SK-N-SH (cell line): ENCODE results near the gene ATG2B. TPM values are rescaled to one million over a fixed set of nuclear protein-coding genes. Genes with fewer than 3 reads are reported as not detected.

Source experiments
- CTCF ChIA-PET: fragments of 300-600, 350-600 bp; formaldehyde crosslinking; extraction: SDS; loops from one replicate; lab custom pipeline; 2021; lab: Yijun Ruan, JAX
- POLR2A ChIA-PET: fragments of 350-600 bp; sonication (Branson Sonifier 250); formaldehyde crosslinking; extraction: SDS; loops from one replicate; lab custom pipeline; 2020; ENCODE audit warnings: antibody characterized with exemption, inconsistent platforms; lab: Yijun Ruan, JAX
- DNase-seq: peaks from one replicate; pipeline ENCODE4 v3.0.0; 2012
- H2AFZ ChIP-seq: fragments of 200-600 bp; sonication (generic); 2 replicates; pipeline ENCODE4 v1.8.1; 2016; ENCODE audit warnings: antibody characterized with exemption, mild to moderate bottlenecking, low read depth
- H3F3A ChIP-seq: fragments of 200-600 bp; sonication (generic); replicated peaks from 2 replicates; pipeline ENCODE3; 2016; ENCODE audit warnings: antibody characterized with exemption, mild to moderate bottlenecking; ENCODE audit not compliant: insufficient read depth
- H3K27ac ChIP-seq, 2 experiments: fragments of 200-500 bp in 1 of 2; fragments of 200-600 bp in 1 of 2; sonication (Bioruptor generic) in 1 of 2; sonication (generic), shearing (Covaris generic) in 1 of 2; 2 replicates each; pipeline versions ENCODE4 v1.5.1 to v1.6.1; 2014 to 2016; ENCODE audit warnings: low read depth in 2 of 2, inconsistent platforms in 1 of 2, low read length in 1 of 2, mild to moderate bottlenecking in 1 of 2, mixed read lengths in 1 of 2
- H3K27me3 ChIP-seq: fragments of 200-600 bp; sonication (generic), shearing (Covaris generic); 2 replicates; pipeline ENCODE4 v1.6.1; 2016; ENCODE audit warnings: mixed run types; ENCODE audit not compliant: insufficient read depth
- H3K36me3 ChIP-seq, 2 experiments: fragments of 200-500 bp in 1 of 2; fragments of 200-600 bp in 1 of 2; sonication (Bioruptor generic) in 1 of 2; sonication (generic) in 1 of 2; replicated peaks in 1 of 2; 2 replicates each; pipeline versions ENCODE3 to v1.5.1; 2014 to 2016; ENCODE audit warnings: low read length in 1 of 2, mild to moderate bottlenecking in 1 of 2; ENCODE audit not compliant: insufficient read depth in 2 of 2, control insufficient read depth in 1 of 2
- H3K4me1 ChIP-seq, 2 experiments: fragments of 200-500 bp in 1 of 2; fragments of 200-600 bp in 1 of 2; sonication (Bioruptor generic) in 1 of 2; sonication (generic), shearing (Covaris generic) in 1 of 2; 2 replicates each; pipeline versions ENCODE4 v1.5.1 to v1.6.1; 2014 to 2016; ENCODE audit warnings: low read depth in 1 of 2, low read length in 1 of 2, mixed run types in 1 of 2; ENCODE audit not compliant: insufficient read depth in 2 of 2, control insufficient read depth in 1 of 2
- H3K4me2 ChIP-seq: fragments of 200-600 bp; sonication (generic), shearing (Covaris generic); 2 replicates; pipeline ENCODE4 v1.6.1; 2017; ENCODE audit warnings: mixed run types
- H3K4me3 ChIP-seq, 2 experiments: fragments of 200-500 bp in 1 of 2; fragments of 200-600 bp in 1 of 2; sonication (Bioruptor generic) in 1 of 2; sonication (generic), shearing (Covaris generic) in 1 of 2; 2 replicates each; pipeline versions ENCODE4 v1.5.1 to v1.8.1; 2014 to 2016; ENCODE audit warnings: low read depth in 2 of 2, inconsistent platforms in 1 of 2, low read length in 1 of 2, mild to moderate bottlenecking in 1 of 2, mixed read lengths in 1 of 2, moderate library complexity in 1 of 2
- H3K79me2 ChIP-seq: fragments of 200-600 bp; sonication (generic); 2 replicates; pipeline ENCODE4 v1.8.1; 2017; ENCODE audit warnings: mild to moderate bottlenecking; ENCODE audit not compliant: insufficient read depth
- H3K9ac ChIP-seq: fragments of 200-600 bp; sonication (generic); 2 replicates; pipeline ENCODE4 v1.6.1; 2017; ENCODE audit warnings: mixed run types
- H3K9me2 ChIP-seq: fragments of 200-600 bp; sonication (generic); 2 replicates; pipeline ENCODE4 v1.6.1; 2017; ENCODE audit warnings: mixed run types
- H3K9me3 ChIP-seq: fragments of 200-600 bp; sonication (generic); 2 replicates; pipeline ENCODE4 v1.6.1; 2017; ENCODE audit warnings: mixed run types, mild to moderate bottlenecking, moderate library complexity
- H4K20me1 ChIP-seq: fragments of 200-600 bp; sonication (generic); 2 replicates; pipeline ENCODE4 v1.6.1; 2017; ENCODE audit warnings: mild to moderate bottlenecking, mixed run types; ENCODE audit not compliant: insufficient read depth
- NFIC ChIP-seq: IDR thresholded peaks from 2 replicates; pipeline ENCODE4 v1.4.0; 2012; ENCODE audit warnings: borderline replicate concordance
- RAD21 ChIP-seq: IDR thresholded peaks from 2 replicates; pipeline ENCODE4 v1.6.1; 2012; ENCODE audit warnings: mild to moderate bottlenecking, low read length
- SMC3 ChIP-seq: IDR thresholded peaks from 2 replicates; pipeline ENCODE4 v1.6.1; 2012; ENCODE audit warnings: low read depth, low read length, improper control_type of control experiment
- TAF1 ChIP-seq: IDR thresholded peaks from 2 replicates; pipeline ENCODE4 v1.6.1; 2012; ENCODE audit warnings: low read depth, mild to moderate bottlenecking, low read length, moderate library complexity, borderline replicate concordance
- TEAD4 ChIP-seq: IDR thresholded peaks from 2 replicates; pipeline ENCODE4 v1.4.0; 2012; ENCODE audit warnings: mild to moderate bottlenecking, borderline replicate concordance; ENCODE audit not compliant: insufficient read depth
- YY1 ChIP-seq: IDR thresholded peaks from 2 replicates; pipeline ENCODE4 v1.4.0; 2012; ENCODE audit warnings: low read depth, mild to moderate bottlenecking
- ZBTB33 ChIP-seq: IDR thresholded peaks from 2 replicates; pipeline ENCODE4 v1.4.0; 2012; ENCODE audit warnings: low read depth, borderline replicate concordance
- WGBS: methylation state at CpG from one replicate; pipeline ENCODE4 v1.1.6; 2017; ENCODE audit warnings: low lambda C conversion rate; 5-methylcytosine and 5-hydroxymethylcytosine counted together
- polyA plus RNA-seq, 3 experiments: library from polyadenylated mRNA; depleted of rRNA; stranded (reverse); fragments of >200 nt; gene quantifications; 2 replicates each; pipeline ENCODE4 v1.2.3, GENCODE V29; 2012
- TF ChIP-seq, protein P1 (sequence below): fragments of 200-600 bp; sonication (generic); IDR thresholded peaks from 2 replicates; pipeline ENCODE4 v1.6.1; 2017; ENCODE audit warnings: antibody characterized with exemption, mild to moderate bottlenecking, moderate library complexity

The ATG2B gene
- polyA plus RNA-seq, 1 of the 3 experiments (the other 2 are of a cell fraction), result 5.8 TPM

GRCh38 chr14:96265383-96266095, 97.6 kb downstream of the ATG2B start:
- WGBS, result 70% methylated on average over 15 of the region's 16 CpGs
- H2AFZ ChIP-seq, result no peak overlapping the region
- H3K79me2 ChIP-seq, result peaks cover 33% of the 10 kb centered on the region; the same call in 1 of the 2 replicates
- H3K9ac ChIP-seq, result no peak overlapping the region
- H3K9me3 ChIP-seq, result no peaks in the 10 kb centered on the region
- peaks cover 17% of the 10 kb centered on the region for H3F3A ChIP-seq
- no peaks in the 10 kb centered on the region for H4K20me1 ChIP-seq
- POLR2A ChIA-PET, result no interaction called here
- no peaks in the 10 kb centered on the region for H3K9me2 ChIP-seq
- TF ChIP-seq TAF1, result no peak
- TF ChIP-seq NFIC, result no peak
- TF ChIP-seq, all 33 proteins: peak for 0
- CTCF ChIA-PET, result interaction anchor here (1.1 to 4.7 kb wide), 4 partner anchors 10 to 266 kb away, joined by 3 to 49 read pairs (median 13); no protein-coding TSS in a partner anchor
- no peak for DNase-seq
- Histone ChIP-seq H3K4me3 (no peak overlapping the region), H3K27me3 (no peaks in the 10 kb centered on the region), H3K36me3 (peaks cover 0 to 27% of the 10 kb centered on the region in 2 experiments), H3K4me2 (no peak overlapping the region), H3K27ac (peak overlapping the region in 1 of 2 experiments; percentile 87; a peak in 1 of 4 replicates), H3K4me1 (peaks cover 29 to 43% of the 10 kb centered on the region in 2 experiments; a peak in 3 of 4 replicates)

GRCh38 chr14:96264853-96265252, 98.3 kb downstream of the ATG2B start:
- ChIA-PET POLR2A (no interaction called here), CTCF (interaction anchor here (1.0 to 4.7 kb wide), 4 partner anchors 9 to 265 kb away, joined by 3 to 49 read pairs (median 13); no protein-coding TSS in a partner anchor)
- 80% methylated on average over 2 of the region's 3 CpGs for WGBS
- H3K36me3 ChIP-seq, result peaks cover 0 to 29% of the 10 kb centered on the region in 2 experiments
- H3K4me2 ChIP-seq, result no peak overlapping the region
- H3K27ac ChIP-seq, result no peak overlapping the region
- no peak for DNase-seq
- peaks cover 1% of the 10 kb centered on the region; the same call in 1 of the 2 replicates for H3K9me3 ChIP-seq
- H3K4me1 ChIP-seq, result peaks cover 29 to 43% of the 10 kb centered on the region in 2 experiments; a peak in 3 of 4 replicates
- no peak overlapping the region for H3K9ac ChIP-seq
- H3K27me3 ChIP-seq, result no peaks in the 10 kb centered on the region
- no peak overlapping the region for H2AFZ ChIP-seq
- peaks cover 17% of the 10 kb centered on the region for H3F3A ChIP-seq
- H3K4me3 ChIP-seq, result no peak overlapping the region
- peaks cover 40% of the 10 kb centered on the region for H3K79me2 ChIP-seq
- no peaks in the 10 kb centered on the region for H4K20me1 ChIP-seq
- no peaks in the 10 kb centered on the region for H3K9me2 ChIP-seq
- TF ChIP-seq SMC3 (peak; percentile 32; the same call in 1 of the 2 replicates), ZBTB33 (no peak), RAD21 (peak; percentile 55), YY1 (no peak), TEAD4 (no peak)
- TF ChIP-seq, protein P1, sequence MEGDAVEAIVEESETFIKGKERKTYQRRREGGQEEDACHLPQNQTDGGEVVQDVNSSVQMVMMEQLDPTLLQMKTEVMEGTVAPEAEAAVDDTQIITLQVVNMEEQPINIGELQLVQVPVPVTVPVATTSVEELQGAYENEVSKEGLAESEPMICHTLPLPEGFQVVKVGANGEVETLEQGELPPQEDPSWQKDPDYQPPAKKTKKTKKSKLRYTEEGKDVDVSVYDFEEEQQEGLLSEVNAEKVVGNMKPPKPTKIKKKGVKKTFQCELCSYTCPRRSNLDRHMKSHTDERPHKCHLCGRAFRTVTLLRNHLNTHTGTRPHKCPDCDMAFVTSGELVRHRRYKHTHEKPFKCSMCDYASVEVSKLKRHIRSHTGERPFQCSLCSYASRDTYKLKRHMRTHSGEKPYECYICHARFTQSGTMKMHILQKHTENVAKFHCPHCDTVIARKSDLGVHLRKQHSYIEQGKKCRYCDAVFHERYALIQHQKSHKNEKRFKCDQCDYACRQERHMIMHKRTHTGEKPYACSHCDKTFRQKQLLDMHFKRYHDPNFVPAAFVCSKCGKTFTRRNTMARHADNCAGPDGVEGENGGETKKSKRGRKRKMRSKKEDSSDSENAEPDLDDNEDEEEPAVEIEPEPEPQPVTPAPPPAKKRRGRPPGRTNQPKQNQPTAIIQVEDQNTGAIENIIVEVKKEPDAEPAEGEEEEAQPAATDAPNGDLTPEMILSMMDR, result peak; percentile 58
- TF ChIP-seq, all 33 proteins: peak for 3
